ENCODE data around the gene IFNGR2.

DNA sequence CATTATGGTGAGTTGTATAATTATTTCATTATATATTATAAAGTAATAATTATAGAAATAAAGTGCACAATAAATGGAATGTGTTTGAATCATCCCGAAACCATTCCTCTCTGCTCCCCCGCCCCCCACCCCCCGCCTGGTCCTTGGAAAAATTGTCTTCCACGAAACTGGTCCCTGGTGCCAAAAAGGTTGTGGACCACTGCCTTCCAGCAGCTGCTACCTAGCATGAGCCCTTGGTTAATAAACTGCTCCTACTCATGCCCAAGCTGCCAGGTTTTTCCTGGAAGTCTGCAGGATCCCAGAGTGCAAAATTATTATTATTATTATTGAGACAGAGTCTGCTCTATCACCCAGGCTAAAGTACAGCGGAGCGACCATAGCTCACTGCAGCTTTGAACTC lies 6.8 kb upstream of the IFNGR2 start:
- TF ChIP-seq EZH2 (IDR thresholded peaks at IDR 0.05; ENCODE audit: low read depth, low read length, severe bottlenecking) (no peak), CEBPB (IDR thresholded peaks at IDR 0.05; ENCODE audit: low read depth, low read length) (no peak), EP300 (IDR thresholded peaks at IDR 0.05; ENCODE audit: borderline replicate concordance in 1 of 2, low read depth in 2 of 2, low read length in 2 of 2) (no peak), SIN3A (conservative IDR thresholded peaks at IDR 0.05 in 1 of 2, IDR thresholded peaks at IDR 0.05 in 1 of 2; ENCODE audit: low read depth in 1 of 2, low read length in 2 of 2) (no peak), POLR2AphosphoS5 (IDR thresholded peaks at IDR 0.05; ENCODE audit: low read depth, low read length) (no peak), TEAD4 (IDR thresholded peaks at IDR 0.05; ENCODE audit: low read depth, low read length) (no peak), BRCA1 (IDR thresholded peaks at IDR 0.05; ENCODE audit: low read depth, low read length) (no peak), SP2 (IDR thresholded peaks at IDR 0.05; ENCODE audit: low read length) (no peak), BACH1 (IDR thresholded peaks at IDR 0.05; ENCODE audit: low read length) (no peak)
- TF ChIP-seq, protein P1, sequence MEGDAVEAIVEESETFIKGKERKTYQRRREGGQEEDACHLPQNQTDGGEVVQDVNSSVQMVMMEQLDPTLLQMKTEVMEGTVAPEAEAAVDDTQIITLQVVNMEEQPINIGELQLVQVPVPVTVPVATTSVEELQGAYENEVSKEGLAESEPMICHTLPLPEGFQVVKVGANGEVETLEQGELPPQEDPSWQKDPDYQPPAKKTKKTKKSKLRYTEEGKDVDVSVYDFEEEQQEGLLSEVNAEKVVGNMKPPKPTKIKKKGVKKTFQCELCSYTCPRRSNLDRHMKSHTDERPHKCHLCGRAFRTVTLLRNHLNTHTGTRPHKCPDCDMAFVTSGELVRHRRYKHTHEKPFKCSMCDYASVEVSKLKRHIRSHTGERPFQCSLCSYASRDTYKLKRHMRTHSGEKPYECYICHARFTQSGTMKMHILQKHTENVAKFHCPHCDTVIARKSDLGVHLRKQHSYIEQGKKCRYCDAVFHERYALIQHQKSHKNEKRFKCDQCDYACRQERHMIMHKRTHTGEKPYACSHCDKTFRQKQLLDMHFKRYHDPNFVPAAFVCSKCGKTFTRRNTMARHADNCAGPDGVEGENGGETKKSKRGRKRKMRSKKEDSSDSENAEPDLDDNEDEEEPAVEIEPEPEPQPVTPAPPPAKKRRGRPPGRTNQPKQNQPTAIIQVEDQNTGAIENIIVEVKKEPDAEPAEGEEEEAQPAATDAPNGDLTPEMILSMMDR (IDR thresholded peaks at IDR 0.05; ENCODE audit: control extremely low read depth in 1 of 3, insufficient read depth in 1 of 3, low read depth in 1 of 3, low read length in 3 of 3) = no peak
- TF ChIP-seq, protein P2, sequence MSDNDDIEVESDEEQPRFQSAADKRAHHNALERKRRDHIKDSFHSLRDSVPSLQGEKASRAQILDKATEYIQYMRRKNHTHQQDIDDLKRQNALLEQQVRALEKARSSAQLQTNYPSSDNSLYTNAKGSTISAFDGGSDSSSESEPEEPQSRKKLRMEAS (IDR thresholded peaks at IDR 0.05) = no peak
